T-helper 2 cell treated with Interferon-gamma antibody and Interleukin-4, amounts not matched to agents 100 ng/mL and 5 ng/mL, for 36 hours (primary cell): ENCODE measurements around the gene ODR4. TPM values are rescaled to one million over a fixed set of nuclear protein-coding genes. Genes with fewer than 3 reads are reported as not detected.

Experiments used
- total RNA-seq: library from RNA; stranded (reverse); gene quantifications from 2 replicates; pipeline ENCODE4 v1.2.3, GENCODE V29; 2022

Gene ODR4
- total RNA-seq, 1 donor from 2014 or later = 15.0 TPM

Other genes with a start within 250 kb of the ODR4 start
- gene PRG4, start 79.6 kb upstream of the ODR4 start, total RNA-seq = 1.3 and 2.2 TPM in 2 replicates
- 156 and 160 TPM in 2 replicates for gene TPR, start 585 bp upstream of the ODR4 start, total RNA-seq
- gene PDC, start 85.3 kb downstream of the ODR4 start, total RNA-seq = not detected in 2 replicates